ENCODE measurements around the gene ATP8B2.
"Not testable (repeated sequence)": the region's sequence is repeated elsewhere in the genome, so short reads cannot be mapped to it uniquely, and the experiment has no call there.

Gene ATP8B2

GRCh38 chr1:154295408-154296235, 29.7 kb upstream of the ATP8B2 start:
- no peak for DNase-seq (ENCODE audit: low read depth, low spot score)
- POLR2A ChIA-PET, result interaction anchor here (0.7 kb wide), 1 partner anchor 74 kb away, joined by 3 read pairs; no protein-coding TSS in a partner anchor
- CTCF ChIA-PET, result interaction anchor here (1.0 to 2.0 kb wide), 3 partner anchors 10 to 29 kb away, joined by 3 to 6 read pairs (median 3); no protein-coding TSS in a partner anchor
- TF ChIP-seq CTCF (IDR thresholded peaks at IDR 0.05; ENCODE audit: insufficient read depth, low read length, missing control alignments), result no peak
- H3K4me3 ChIP-seq (ENCODE audit: low read depth, low read length), result no peak overlapping the region

GRCh38 chr1:154301582-154301981, 23.7 kb upstream of the ATP8B2 start:
- no peak overlapping the region for H3K4me3 ChIP-seq (ENCODE audit: low read depth, low read length)
- no peak for DNase-seq (ENCODE audit: low read depth, low spot score)
- ChIA-PET CTCF (interaction anchor here (0.9 to 1.1 kb wide), 2 partner anchors 21 to 29 kb away, joined by 3 read pairs; partner anchors contain the start of gene HAX1), POLR2A (no interaction called here)
- no peak for TF ChIP-seq CTCF (IDR thresholded peaks at IDR 0.05; ENCODE audit: insufficient read depth, low read length, missing control alignments)

- no peak overlapping the region for H3K4me3 ChIP-seq (ENCODE audit: low read depth, low read length)
- TF ChIP-seq CTCF (IDR thresholded peaks at IDR 0.05; ENCODE audit: insufficient read depth, low read length, missing control alignments), result no peak
- CTCF ChIA-PET, result interaction anchor here (0.5 to 3.1 kb wide), 6 partner anchors 8 to 691 kb away, joined by 3 to 18 read pairs (median 8); partner anchors contain the start of gene ATP8B2
- no peak for DNase-seq (ENCODE audit: low read depth, low spot score)
- POLR2A ChIA-PET, result no interaction called here
Observed at GRCh38 chr1:154304664-154305337, 20.5 kb upstream of the ATP8B2 start.

- TF ChIP-seq CTCF (IDR thresholded peaks at IDR 0.05; ENCODE audit: insufficient read depth, low read length, missing control alignments), result no peak
- ChIA-PET POLR2A (no interaction called here), CTCF (interaction anchor here (0.6 to 3.1 kb wide), 7 partner anchors 10 to 107 kb away, joined by 3 to 18 read pairs (median 6); partner anchors contain the start of gene ATP8B2)
- no peak for DNase-seq (ENCODE audit: low read depth, low spot score)
- H3K4me3 ChIP-seq (ENCODE audit: low read depth, low read length), result no peak overlapping the region
Observed at GRCh38 chr1:154306151-154306550, 19.2 kb upstream of the ATP8B2 start.

- DNase-seq (ENCODE audit: low read depth, low spot score); H3K4me3 ChIP-seq (ENCODE audit: low read depth, low read length); POLR2A ChIA-PET: not testable (repeated sequence)
- CTCF ChIA-PET, result interaction anchor here (1.1 to 1.4 kb wide), 2 partner anchors 13 to 27 kb away, joined by 3 to 4 read pairs; no protein-coding TSS in a partner anchor
Observed at GRCh38 chr1:154307670-154308270, 17.6 kb upstream of the ATP8B2 start.

GRCh38 chr1:154309136-154309535, 16.2 kb upstream of the ATP8B2 start:
- POLR2A ChIA-PET; H3K4me3 ChIP-seq (ENCODE audit: low read depth, low read length); DNase-seq (ENCODE audit: low read depth, low spot score); CTCF ChIA-PET: not testable (repeated sequence)

GRCh38 chr1:154312229-154313065, 12.9 kb upstream of the ATP8B2 start:
- POLR2A ChIA-PET; DNase-seq (ENCODE audit: low read depth, low spot score); H3K4me3 ChIP-seq (ENCODE audit: low read depth, low read length): not testable (repeated sequence)
- CTCF ChIA-PET, result interaction anchor here (1.5 to 1.6 kb wide), 2 partner anchors 12 to 21 kb away, joined by 4 to 9 read pairs; no protein-coding TSS in a partner anchor

Data from AG04449 (cell line).